Activated naive CD8-positive, alpha-beta T cell treated with anti-CD3 and anti-CD28 coated beads for 36 hours (primary cell): ENCODE data around the gene IRAK1. TPM values are rescaled to one million over a fixed set of nuclear protein-coding genes. Genes with fewer than 3 reads are reported as not detected.

Experiments used
- DNase-seq: peaks from one replicate; pipeline ENCODE4 v3.0.0; 2021
- H3K27ac Mint-ChIP-seq: one replicate; pipeline ENCODE4 v1.8.0; 2022; ENCODE audit warnings: mild to moderate bottlenecking, moderate library complexity, mixed read lengths
- H3K27me3 Mint-ChIP-seq: one replicate; pipeline ENCODE4 v1.8.0; 2022; ENCODE audit warnings: mild to moderate bottlenecking, mixed read lengths
- H3K36me3 Mint-ChIP-seq: one replicate; pipeline ENCODE4 v1.8.0; 2021; ENCODE audit warnings: mild to moderate bottlenecking, mixed read lengths
- H3K4me1 Mint-ChIP-seq: one replicate; pipeline ENCODE4 v1.8.0; 2021; ENCODE audit warnings: mixed read lengths
- H3K4me3 Mint-ChIP-seq: one replicate; pipeline ENCODE4 v1.8.0; 2022; ENCODE audit warnings: mild to moderate bottlenecking, moderate library complexity, mixed read lengths
- H3K9me3 Mint-ChIP-seq: one replicate; pipeline ENCODE4 v1.8.0; 2022; ENCODE audit warnings: mixed read lengths
- total RNA-seq, 2 experiments: library from RNA; stranded (reverse); gene quantifications; one replicate each; pipeline ENCODE4 v1.2.3, GENCODE V29; 2021

The IRAK1 gene
- total RNA-seq, 2 experiments from 2014 or later: 155 to 159 TPM

GRCh38 chrX:154017766-154018517 is 1.8 kb downstream of the IRAK1 start:
- no peak for DNase-seq
- peaks cover 13% of the 10 kb centered on the region for H3K4me1 Mint-ChIP-seq
- no peaks in the 10 kb centered on the region for H3K27me3 Mint-ChIP-seq
- no peaks in the 10 kb centered on the region for H3K9me3 Mint-ChIP-seq
- H3K36me3 Mint-ChIP-seq: peaks cover 19% of the 10 kb centered on the region
- H3K27ac Mint-ChIP-seq: peak overlapping the region; percentile 91
- H3K4me3 Mint-ChIP-seq: peak overlapping the region; percentile 90

GRCh38 chrX:154016366-154017076 is 3.2 kb downstream of the IRAK1 start:
- no peak overlapping the region for H3K4me3 Mint-ChIP-seq
- H3K27ac Mint-ChIP-seq: peak overlapping the region; percentile 20
- peaks cover 22% of the 10 kb centered on the region for H3K36me3 Mint-ChIP-seq
- DNase-seq: no peak
- no peaks in the 10 kb centered on the region for H3K9me3 Mint-ChIP-seq
- H3K4me1 Mint-ChIP-seq: peaks cover 10% of the 10 kb centered on the region
- no peaks in the 10 kb centered on the region for H3K27me3 Mint-ChIP-seq

- peak overlapping the region; percentile 66 for H3K4me3 Mint-ChIP-seq
- H3K36me3 Mint-ChIP-seq: peaks cover 23% of the 10 kb centered on the region
- no peaks in the 10 kb centered on the region for H3K9me3 Mint-ChIP-seq
- DNase-seq: no peak
- peak overlapping the region; percentile 8 for H3K27ac Mint-ChIP-seq
- H3K4me1 Mint-ChIP-seq: peaks cover 6% of the 10 kb centered on the region
- no peaks in the 10 kb centered on the region for H3K27me3 Mint-ChIP-seq
These were observed 4.0 kb downstream of the IRAK1 start for GRCh38 chrX:154015581-154016264.

GRCh38 chrX:154014429-154015380 is 5.0 kb downstream of the IRAK1 start:
- H3K27ac Mint-ChIP-seq: peak overlapping the region; percentile 75

GRCh38 chrX:154013614-154014360 is 5.9 kb downstream of the IRAK1 start:
- peak overlapping the region; percentile 56 for H3K27ac Mint-ChIP-seq
- H3K36me3 Mint-ChIP-seq: peaks cover 20% of the 10 kb centered on the region
- peaks cover 6% of the 10 kb centered on the region for H3K4me1 Mint-ChIP-seq

More at GRCh38 chrX:154014429-154015380, 5.0 kb downstream of the IRAK1 start:
- Mint-ChIP-seq H3K4me1 (peaks cover 6% of the 10 kb centered on the region), H3K27me3 (no peaks in the 10 kb centered on the region), H3K9me3 (no peaks in the 10 kb centered on the region), H3K4me3 (peak overlapping the region; percentile 18), H3K36me3 (peaks cover 23% of the 10 kb centered on the region)
- no peak for DNase-seq

GRCh38 chrX:154013001-154013421 is 6.7 kb downstream of the IRAK1 start:
- peaks cover 18% of the 10 kb centered on the region for H3K36me3 Mint-ChIP-seq
- no peaks in the 10 kb centered on the region for H3K27me3 Mint-ChIP-seq
- DNase-seq: no peak

More at GRCh38 chrX:154013614-154014360, 5.9 kb downstream of the IRAK1 start:
- no peaks in the 10 kb centered on the region for H3K9me3 Mint-ChIP-seq
- peak; percentile 45 for DNase-seq
- no peaks in the 10 kb centered on the region for H3K27me3 Mint-ChIP-seq
- H3K4me3 Mint-ChIP-seq: no peak overlapping the region

GRCh38 chrX:154012336-154012991 is 7.2 kb downstream of the IRAK1 start:
- Mint-ChIP-seq H3K4me1 (peaks cover 6% of the 10 kb centered on the region), H3K27me3 (no peaks in the 10 kb centered on the region), H3K9me3 (no peaks in the 10 kb centered on the region), H3K36me3 (peaks cover 23% of the 10 kb centered on the region), H3K4me3 (no peak overlapping the region), H3K27ac (no peak overlapping the region)
- DNase-seq: no peak

More at GRCh38 chrX:154013001-154013421, 6.7 kb downstream of the IRAK1 start:
- Mint-ChIP-seq H3K9me3 (no peaks in the 10 kb centered on the region), H3K27ac (no peak overlapping the region), H3K4me1 (peaks cover 6% of the 10 kb centered on the region), H3K4me3 (no peak overlapping the region)

GRCh38 chrX:154011376-154012335 is 8.0 kb downstream of the IRAK1 start:
- Mint-ChIP-seq H3K27ac (no peak overlapping the region), H3K36me3 (peaks cover 24% of the 10 kb centered on the region), H3K4me3 (no peak overlapping the region), H3K27me3 (no peaks in the 10 kb centered on the region), H3K4me1 (peaks cover 6% of the 10 kb centered on the region), H3K9me3 (no peaks in the 10 kb centered on the region)
- no peak for DNase-seq

GRCh38 chrX:154010330-154011087 is 9.2 kb downstream of the IRAK1 start:
- Mint-ChIP-seq H3K4me3 (no peak overlapping the region), H3K27me3 (no peaks in the 10 kb centered on the region), H3K4me1 (peaks cover 3% of the 10 kb centered on the region), H3K36me3 (peaks cover 19% of the 10 kb centered on the region), H3K9me3 (no peaks in the 10 kb centered on the region), H3K27ac (no peak overlapping the region)
- no peak for DNase-seq

- H3K27me3 Mint-ChIP-seq: no peaks in the 10 kb centered on the region
- peak overlapping the region; percentile 5 for H3K27ac Mint-ChIP-seq
- H3K4me1 Mint-ChIP-seq: no peaks in the 10 kb centered on the region
- H3K9me3 Mint-ChIP-seq: no peaks in the 10 kb centered on the region
- peaks cover 18% of the 10 kb centered on the region for H3K36me3 Mint-ChIP-seq
- H3K4me3 Mint-ChIP-seq: no peak overlapping the region
- no peak for DNase-seq
These were observed 11.2 kb downstream of the IRAK1 start for GRCh38 chrX:154008521-154008920.

- H3K27ac Mint-ChIP-seq: no peak overlapping the region
- H3K27me3 Mint-ChIP-seq: no peaks in the 10 kb centered on the region
- H3K9me3 Mint-ChIP-seq: no peaks in the 10 kb centered on the region
- peaks cover 8% of the 10 kb centered on the region for H3K4me1 Mint-ChIP-seq
- no peak for DNase-seq
- H3K36me3 Mint-ChIP-seq: peaks cover 17% of the 10 kb centered on the region
- H3K4me3 Mint-ChIP-seq: no peak overlapping the region
These were observed 12.8 kb downstream of the IRAK1 start for GRCh38 chrX:154006947-154007346.

- Mint-ChIP-seq H3K27ac (no peak overlapping the region), H3K9me3 (no peaks in the 10 kb centered on the region)
These were observed 15.4 kb downstream of the IRAK1 start for GRCh38 chrX:154004315-154004714.

More at GRCh38 chrX:154004315-154004714, 15.4 kb downstream of the IRAK1 start:
- Mint-ChIP-seq H3K4me1 (peaks cover 11% of the 10 kb centered on the region), H3K27me3 (no peaks in the 10 kb centered on the region), H3K4me3 (no peak overlapping the region), H3K36me3 (peaks cover 13% of the 10 kb centered on the region)
- no peak for DNase-seq
